LNCAP (cell line): ENCODE measurements around the gene NAP1L5.

ENCODE experiments used
- TF ChIP-seq, protein P1 (sequence below): fragments of 450-650 bp; IDR thresholded peaks from 2 replicates; pipeline ENCODE4 v1.5.1; 2017; ENCODE audit warnings: mild to moderate bottlenecking

Gene NAP1L5

DNA sequence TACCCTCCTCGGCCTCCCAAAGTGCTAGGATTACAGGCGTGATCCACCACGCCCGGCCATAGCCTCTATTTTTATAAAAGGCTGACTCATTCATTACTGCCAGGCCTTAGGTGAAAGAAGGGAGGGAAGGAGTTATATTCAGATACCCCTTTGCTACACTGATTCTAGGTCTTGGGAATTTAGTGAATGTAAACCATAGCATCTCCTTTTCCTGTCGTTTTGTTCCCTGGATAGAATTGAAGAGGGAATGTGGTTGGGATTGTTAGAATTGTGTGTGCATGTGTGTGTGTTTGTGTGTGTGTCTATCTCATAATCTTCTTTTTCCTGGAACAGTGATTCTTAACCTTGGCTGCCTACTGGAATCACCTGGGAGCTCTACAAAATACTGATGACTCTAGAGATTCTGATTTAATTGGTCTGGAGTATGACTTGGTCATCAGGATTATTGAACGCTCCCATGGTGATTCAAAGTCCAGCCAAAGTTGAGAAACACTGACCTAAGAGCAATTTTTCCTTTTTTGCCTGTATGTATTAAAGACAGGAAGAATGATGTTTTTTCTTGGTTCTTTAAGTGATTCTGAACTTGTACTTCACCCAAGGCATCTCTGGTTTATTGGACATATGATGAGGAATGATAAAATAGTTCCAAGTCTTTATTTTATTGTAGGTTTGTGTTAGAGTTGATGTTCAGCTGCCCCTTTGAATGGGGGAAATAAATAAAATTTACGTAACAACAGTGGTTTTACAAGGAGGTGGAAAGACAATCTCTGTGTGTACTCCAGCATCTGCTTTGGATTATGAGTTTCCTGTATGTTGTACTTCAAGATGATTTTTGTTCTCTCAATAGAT is 37.0 kb downstream of the NAP1L5 start:
- TF ChIP-seq, protein P1, sequence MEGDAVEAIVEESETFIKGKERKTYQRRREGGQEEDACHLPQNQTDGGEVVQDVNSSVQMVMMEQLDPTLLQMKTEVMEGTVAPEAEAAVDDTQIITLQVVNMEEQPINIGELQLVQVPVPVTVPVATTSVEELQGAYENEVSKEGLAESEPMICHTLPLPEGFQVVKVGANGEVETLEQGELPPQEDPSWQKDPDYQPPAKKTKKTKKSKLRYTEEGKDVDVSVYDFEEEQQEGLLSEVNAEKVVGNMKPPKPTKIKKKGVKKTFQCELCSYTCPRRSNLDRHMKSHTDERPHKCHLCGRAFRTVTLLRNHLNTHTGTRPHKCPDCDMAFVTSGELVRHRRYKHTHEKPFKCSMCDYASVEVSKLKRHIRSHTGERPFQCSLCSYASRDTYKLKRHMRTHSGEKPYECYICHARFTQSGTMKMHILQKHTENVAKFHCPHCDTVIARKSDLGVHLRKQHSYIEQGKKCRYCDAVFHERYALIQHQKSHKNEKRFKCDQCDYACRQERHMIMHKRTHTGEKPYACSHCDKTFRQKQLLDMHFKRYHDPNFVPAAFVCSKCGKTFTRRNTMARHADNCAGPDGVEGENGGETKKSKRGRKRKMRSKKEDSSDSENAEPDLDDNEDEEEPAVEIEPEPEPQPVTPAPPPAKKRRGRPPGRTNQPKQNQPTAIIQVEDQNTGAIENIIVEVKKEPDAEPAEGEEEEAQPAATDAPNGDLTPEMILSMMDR = no peak

DNA sequence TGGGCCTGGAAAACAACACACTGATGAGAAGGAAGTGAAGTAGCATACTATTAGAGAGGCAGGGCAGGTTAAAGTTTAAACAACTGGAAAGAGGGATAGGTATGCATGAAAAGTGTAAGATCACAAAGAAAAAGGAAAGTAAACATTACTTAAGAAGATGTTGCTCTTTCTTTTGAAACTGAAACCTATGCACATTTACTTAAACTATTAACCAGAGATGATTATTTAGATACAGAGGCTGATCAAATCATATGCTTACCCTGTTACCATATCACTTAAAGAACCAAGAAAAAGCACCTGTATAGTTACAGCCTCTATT is 37.8 kb downstream of the NAP1L5 start:
- TF ChIP-seq, protein P1 = no peak

DNA sequence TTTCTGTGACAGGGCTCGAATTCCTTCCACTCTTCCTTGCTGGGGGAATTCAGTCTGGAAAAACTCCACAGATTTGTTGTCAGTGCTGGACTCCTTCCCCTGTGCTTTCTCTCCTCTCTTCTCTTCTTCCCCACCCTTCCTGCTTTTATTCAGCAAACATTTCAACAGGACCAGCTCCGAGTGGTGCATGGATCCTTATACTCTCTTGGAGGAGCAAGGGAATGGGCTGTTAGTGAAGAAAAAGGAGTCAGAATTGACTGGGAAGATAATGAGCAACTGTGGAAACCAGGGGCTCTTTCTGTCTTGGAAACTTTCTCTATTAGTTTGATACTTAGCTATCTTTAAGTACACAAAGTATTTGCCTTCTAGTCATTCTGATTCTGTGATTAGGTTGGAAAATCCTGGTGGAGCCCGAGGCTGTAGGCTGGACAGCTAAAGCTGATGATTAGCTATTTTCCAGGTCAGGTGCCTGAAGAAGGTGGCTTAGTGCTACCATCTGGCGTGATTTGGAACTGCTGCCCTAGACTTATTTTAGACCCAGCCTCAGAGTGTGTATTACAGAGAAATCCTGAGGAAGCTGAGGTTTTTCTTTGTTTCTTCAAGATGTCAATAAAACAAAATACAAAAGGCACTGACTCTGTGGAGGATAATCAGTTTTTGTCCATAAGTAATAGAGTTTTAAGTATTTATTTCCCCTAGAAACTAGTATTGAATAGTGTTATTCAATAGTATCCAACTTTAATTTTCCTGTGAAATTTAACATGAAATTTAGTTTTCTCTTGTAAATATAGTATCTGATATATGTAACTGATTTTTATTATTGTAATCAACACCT is 38.4 kb downstream of the NAP1L5 start:
- TF ChIP-seq, protein P1 = peak; percentile 95

DNA sequence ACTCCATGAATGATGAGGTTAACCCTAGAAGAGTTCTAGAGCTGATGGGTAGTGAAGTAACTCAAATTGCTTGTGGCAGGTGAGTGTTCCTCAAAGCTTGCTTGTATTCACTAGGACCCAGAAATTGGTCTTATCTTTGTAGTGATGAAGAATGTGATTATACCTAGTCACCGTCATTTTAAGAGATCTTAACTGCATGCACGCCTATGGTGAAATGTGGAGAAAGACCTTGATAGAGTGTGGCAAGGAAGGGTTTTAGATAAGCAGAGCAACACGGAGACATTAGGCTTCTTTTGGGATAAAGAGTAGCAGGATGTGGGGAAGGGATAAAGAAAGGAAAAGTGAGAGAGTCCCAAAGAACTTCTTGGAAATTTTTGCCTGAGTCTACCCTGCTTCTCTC is 42.4 kb downstream of the NAP1L5 start:
- TF ChIP-seq, protein P1 = no peak

DNA sequence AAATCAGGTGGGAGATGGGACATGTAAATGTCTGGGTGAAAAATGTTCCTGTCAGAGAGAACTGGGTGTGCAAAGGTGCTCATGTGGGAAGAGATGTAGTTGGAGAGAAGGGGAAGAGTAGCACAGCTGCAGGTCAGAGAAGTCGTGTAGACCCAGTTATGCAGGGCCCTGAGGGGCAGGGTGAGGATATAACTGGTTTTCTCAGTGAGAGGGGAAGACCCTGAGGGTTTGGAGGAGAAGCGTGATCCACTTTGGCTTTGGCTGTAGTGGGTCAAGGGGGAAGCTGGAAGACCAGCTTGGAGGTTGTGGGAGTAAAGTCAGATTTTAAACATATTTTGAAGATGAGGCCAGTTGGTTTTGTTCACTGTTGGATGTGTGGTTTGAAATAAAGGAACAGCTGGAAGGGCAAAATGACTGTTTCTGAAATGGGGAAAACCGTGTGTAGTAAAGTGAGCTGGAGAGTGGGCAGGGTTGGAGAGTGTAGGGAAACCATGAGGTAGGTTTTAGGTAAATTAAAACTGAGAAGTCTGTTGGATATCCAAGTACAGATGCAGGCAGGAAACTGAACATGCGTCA is 44.2 kb downstream of the NAP1L5 start:
- TF ChIP-seq, protein P1 = no peak

DNA sequence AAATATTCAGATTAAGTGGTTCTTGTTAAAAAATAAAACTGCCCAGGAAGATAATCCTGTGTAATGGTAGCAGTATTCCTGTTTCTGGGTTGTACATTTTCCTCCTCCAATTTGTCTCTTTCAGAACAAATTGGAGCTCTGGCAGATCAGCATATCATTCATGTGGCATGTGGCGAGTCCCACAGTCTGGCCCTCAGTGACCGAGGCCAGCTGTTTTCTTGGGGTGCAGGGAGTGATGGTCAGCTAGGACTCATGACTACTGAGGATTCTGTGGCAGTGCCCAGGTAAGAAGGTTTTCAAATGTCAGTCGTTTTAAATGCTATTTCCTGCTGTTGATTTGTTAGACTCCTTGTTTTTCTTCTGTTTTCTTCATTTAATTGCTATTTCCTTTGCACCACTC is 47.9 kb downstream of the NAP1L5 start:
- TF ChIP-seq, protein P1 = no peak

DNA sequence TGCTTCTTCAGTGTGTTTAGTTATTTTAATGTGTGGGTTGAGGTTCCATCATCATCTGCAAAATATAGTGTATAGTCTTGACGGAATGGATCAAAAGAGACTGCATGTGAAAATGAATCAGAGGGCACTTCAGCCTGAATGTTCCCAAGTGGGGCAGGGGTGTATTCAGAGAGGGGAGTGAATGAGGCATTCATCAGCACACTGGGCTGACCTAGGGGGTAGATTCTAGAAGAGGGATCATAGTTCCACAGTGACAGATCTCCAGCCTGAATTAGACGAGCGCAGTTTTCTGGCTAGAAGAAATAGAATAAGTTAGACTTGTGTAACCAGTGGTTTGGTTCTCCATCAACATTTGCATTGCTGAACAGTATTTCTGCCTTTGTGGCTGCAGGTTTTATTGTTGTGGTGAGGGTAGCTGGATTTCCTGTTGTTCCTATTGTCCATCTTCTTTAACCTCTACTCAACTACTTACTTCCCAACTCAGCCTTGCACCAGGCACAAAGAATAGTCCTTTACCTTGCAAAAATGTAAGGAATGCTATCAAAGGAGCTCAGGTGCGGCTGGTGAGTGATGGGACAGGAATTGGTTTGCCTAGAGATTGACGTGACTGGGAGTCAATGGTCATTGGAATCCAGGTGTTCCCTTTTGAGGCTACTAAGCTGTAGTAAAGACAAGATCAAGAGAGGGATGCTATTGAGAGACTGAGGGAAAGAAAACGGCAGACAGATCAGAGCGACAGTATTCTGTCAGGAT is 50.9 kb downstream of the NAP1L5 start:
- TF ChIP-seq, protein P1 = no peak
